CD4-positive, alpha-beta T cell treated with Interleukin-2 at 100 ng/mL for 4 hours (primary cell): ENCODE data around the gene SLC39A11.
"Not testable (repeated sequence)": the region's sequence is repeated elsewhere in the genome, so short reads cannot be mapped to it uniquely, and the experiment has no call there.

Source experiments
- DNase-seq: peaks from one replicate; pipeline ENCODE4 v3.0.0-alpha.2; 2020; ENCODE audit warnings: low spot score

SLC39A11 gene

GRCh38 chr17:72916991-72917390 is 175.5 kb downstream of the SLC39A11 start:
- no peak for DNase-seq

DNA sequence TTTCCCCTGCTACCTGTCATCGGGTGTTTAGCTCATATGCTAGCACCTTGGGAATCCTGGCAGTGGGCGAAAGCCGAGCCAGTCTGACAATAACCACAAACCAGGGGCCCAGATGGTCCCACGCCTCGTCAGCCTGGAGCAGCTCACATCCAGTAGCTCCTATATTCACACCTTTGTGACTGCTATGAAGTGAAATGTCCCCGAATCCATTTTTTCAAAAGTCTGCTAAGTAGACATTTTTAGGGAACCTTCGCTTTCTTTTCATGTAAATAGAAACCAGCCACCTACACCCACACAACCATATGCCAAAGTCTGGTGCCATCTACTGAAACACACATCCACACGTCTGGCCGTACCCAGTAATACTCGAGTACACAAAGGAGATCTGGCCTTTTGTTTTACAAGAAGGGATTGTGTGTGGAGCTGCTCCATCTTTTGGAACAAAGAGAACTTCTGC is 176.8 kb downstream of the SLC39A11 start:
- no peak for DNase-seq

- DNase-seq: no peak
Measured at GRCh38 chr17:72913142-72913682, 179.3 kb downstream of the SLC39A11 start.

- no peak for DNase-seq
Measured at GRCh38 chr17:72906306-72906705, 186.2 kb downstream of the SLC39A11 start.

GRCh38 chr17:72903522-72903921 is 189.0 kb downstream of the SLC39A11 start:
- no peak for DNase-seq

DNA sequence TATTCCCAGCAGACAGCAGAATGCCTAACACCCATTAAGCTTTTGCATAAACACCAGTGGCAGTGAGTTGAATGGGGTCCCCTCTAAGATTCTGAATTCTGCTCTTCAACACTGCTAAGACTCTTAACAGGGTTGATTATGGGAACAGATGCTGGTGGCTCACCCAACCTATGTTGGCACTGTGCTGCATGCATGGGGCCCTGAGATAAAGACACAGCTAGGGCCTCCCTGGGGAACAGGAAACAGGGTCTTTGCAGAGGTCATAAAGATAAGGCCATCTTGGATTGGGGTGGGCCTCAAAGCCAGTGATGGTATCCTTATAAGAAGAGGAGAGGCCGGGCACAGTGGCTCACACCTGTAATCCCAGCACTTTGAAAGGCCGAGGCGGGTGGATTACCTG is 190.8 kb downstream of the SLC39A11 start:
- DNase-seq: no peak

DNA sequence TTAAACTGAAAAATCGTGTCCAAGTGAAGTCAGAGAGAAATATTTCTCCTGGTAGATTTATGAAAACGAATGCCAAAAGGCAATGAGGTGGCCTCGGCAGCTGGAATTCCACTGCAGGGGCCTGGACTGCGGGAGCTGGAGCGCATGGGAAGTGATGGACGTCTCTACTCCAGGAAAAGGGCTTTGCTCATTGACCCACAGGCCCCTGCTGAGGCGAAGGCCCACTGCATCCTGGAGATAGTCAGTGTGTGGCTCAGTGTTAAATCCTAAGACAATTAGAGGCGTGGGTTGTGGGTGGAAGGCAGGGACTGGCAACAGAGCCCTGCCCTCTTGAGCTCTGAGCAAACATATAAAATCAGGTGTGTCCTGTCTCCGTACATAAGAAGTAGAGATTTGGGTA is 191.4 kb downstream of the SLC39A11 start:
- no peak for DNase-seq

GRCh38 chr17:72900654-72900971 is 191.9 kb downstream of the SLC39A11 start:
- DNase-seq: no peak

GRCh38 chr17:72898725-72899124 is 193.8 kb downstream of the SLC39A11 start:
- DNase-seq: no peak

DNA sequence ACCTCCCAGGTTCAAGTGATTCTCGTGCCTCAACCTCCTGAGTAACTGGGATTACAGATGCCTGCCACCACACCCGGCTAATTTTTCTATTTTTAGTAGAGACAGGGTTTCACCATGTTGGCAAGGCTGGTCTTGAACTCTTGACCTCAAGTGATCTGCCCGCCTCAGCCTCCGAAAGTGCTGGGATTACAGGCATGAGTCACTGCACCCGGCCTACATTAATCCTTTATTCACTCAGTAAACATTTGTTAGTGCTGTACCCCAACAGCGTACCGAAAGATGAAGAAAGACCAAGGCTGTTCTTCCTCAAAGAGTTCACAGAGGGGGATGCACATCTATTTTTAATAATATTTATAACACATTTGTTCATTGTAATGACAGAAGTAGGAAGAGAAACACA is 196.2 kb downstream of the SLC39A11 start:
- not testable (repeated sequence) for DNase-seq

- DNase-seq: no peak
Measured at GRCh38 chr17:72891627-72892026, 200.9 kb downstream of the SLC39A11 start.

DNA sequence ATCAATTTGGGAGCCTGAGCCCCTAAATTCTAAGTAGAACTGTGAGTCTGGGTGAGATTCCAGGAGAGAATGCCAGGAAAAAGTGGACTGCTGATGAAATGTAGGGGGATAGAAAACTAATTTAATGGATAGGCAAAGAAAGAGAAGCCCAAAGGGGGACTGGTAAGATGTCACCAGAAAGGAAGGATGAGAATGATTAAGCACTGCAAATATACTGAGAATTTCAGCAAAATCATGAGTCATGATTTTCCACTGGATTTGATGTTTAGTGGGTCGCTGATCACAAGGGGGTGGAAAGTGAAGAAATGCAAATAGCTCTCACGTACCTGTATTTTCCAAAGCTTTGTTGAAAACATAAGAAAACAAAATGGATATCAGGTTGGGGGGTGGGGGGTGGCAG is 201.8 kb downstream of the SLC39A11 start:
- DNase-seq: no peak

- no peak for DNase-seq
Measured at GRCh38 chr17:72887917-72888316, 204.6 kb downstream of the SLC39A11 start.

- DNase-seq: no peak
Measured at GRCh38 chr17:72887322-72887721, 205.2 kb downstream of the SLC39A11 start.

DNA sequence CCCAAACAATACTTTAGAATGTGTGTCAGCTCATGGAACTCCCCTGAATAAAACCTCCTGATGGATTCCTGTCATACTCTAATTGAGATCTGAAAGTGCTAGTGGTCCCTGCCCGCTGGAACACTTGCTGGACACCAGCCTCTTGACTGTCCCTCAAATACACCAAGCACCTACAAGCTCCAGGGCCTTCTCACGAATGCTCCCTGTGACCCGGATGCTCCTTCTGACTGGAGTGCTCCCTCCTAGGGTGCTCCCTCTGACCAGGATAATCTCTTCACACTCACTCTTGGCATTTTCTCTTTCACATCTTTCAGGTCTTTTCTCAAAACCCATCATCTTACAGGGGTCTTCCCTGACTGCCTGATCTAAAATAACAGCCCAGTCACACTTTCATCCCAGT is 205.9 kb downstream of the SLC39A11 start:
- DNase-seq: no peak

GRCh38 chr17:72884066-72884465 is 208.4 kb downstream of the SLC39A11 start:
- DNase-seq: no peak

- DNase-seq: no peak
Measured at GRCh38 chr17:72883351-72883750, 209.1 kb downstream of the SLC39A11 start.

GRCh38 chr17:72882426-72882825 is 210.1 kb downstream of the SLC39A11 start:
- no peak for DNase-seq

DNA sequence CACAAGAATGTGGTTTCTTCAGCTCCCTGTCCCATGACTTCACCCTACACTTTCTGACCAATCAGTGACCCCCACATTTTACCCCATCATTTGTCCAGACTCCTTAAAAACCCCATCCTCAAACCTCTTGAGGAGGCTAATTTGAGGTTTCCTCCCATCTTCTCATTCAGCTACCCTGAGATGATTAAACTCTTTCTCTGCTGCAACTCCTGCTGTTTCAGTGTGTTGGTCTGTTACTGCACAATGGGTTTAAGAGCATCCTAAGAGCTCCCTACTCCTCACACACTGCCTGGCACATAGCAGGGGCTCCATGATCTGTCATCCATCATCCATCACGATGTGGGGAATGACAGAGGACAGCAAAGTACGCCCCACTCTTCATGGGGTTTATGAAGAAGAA is 212.6 kb downstream of the SLC39A11 start:
- no peak for DNase-seq

- DNase-seq: no peak
Measured at GRCh38 chr17:72878975-72879660, 213.4 kb downstream of the SLC39A11 start.

GRCh38 chr17:72877348-72877747 is 215.1 kb downstream of the SLC39A11 start:
- no peak for DNase-seq

DNA sequence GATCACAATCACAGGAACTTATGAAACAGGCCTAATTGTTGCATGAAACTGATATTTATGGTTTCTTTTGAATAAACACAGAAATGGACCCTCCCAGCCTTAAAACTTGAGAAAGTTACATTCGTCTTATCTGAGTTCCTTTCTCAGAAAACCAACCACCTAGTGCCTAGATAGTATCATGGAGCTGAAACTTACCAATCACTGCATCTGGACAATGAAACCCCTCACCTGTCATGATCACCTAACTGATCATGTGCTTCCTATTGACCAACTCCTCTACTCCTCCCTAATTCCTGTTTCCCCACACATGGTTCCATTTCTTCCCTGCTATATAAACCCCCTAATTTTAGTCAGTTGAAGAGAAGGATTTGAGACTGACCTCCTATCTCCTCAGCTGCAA is 216.1 kb downstream of the SLC39A11 start:
- no peak for DNase-seq

DNA sequence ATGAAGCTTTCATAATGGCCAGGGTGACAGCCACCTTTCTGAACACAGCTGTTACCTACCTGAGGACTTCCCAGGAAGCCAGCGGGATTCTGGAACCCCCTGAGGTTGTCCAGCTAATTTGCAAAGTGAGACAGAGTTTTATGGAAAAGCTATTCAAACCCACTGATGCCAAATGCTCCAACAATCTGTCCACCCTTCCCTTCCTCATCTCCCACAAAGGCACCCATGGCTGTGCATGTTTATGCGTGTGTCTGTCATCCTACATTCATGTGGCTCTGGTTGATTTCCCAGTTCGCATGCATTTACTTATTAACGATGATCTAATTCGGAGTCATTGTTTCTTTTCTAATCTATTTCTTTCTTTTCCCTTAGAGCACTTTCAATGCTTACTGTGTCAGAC is 217.1 kb downstream of the SLC39A11 start:
- DNase-seq: no peak

- no peak for DNase-seq
Measured at GRCh38 chr17:72872396-72872795, 220.1 kb downstream of the SLC39A11 start.
